ENCODE data around the gene DGAT2L6.

- TF ChIP-seq EZH2 (IDR thresholded peaks at IDR 0.05): no peak
- TF ChIP-seq POLR2AphosphoS5 (IDR thresholded peaks at IDR 0.05; ENCODE audit: borderline replicate concordance, low read depth, low read length): no peak
- no peak for TF ChIP-seq FOXP2 (optimal IDR thresholded peaks at IDR 0.05; ENCODE audit: control extremely low read depth, extremely low read length, insufficient read depth)
Measured at GRCh38 chrX:70176938-70177533, at the start of gene DGAT2L6.
